Measurements from ENCODE around the gene CAP1.

DNA sequence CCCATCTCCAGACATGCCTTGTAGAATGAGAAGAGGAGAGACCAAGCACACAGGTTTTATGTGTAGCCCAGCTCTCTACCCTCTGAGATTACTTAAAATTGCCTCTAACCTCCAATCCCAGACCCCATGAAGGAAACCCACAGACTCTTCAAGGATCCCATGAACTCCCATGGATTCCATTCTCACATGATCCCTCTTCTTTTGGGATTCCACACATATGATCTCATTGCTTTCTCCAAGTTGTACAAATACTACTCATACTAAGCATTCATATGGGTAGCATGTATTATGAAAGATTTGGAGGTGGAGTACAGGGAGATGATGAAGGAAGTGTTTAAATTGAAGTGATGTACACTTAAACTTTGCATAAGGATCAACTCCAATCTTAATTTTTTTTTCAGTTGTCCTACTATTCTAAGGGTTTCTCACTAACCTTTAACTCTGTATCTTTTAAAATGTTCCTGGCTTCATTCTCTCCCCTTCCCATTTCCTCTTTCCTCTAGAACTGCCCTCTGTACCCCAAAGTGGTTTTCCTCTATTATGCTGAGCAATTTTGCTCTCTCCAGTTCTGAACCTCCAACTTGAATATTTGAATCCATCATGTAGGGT lies 44.0 kb upstream of the CAP1 start:
- TF ChIP-seq, protein P1, sequence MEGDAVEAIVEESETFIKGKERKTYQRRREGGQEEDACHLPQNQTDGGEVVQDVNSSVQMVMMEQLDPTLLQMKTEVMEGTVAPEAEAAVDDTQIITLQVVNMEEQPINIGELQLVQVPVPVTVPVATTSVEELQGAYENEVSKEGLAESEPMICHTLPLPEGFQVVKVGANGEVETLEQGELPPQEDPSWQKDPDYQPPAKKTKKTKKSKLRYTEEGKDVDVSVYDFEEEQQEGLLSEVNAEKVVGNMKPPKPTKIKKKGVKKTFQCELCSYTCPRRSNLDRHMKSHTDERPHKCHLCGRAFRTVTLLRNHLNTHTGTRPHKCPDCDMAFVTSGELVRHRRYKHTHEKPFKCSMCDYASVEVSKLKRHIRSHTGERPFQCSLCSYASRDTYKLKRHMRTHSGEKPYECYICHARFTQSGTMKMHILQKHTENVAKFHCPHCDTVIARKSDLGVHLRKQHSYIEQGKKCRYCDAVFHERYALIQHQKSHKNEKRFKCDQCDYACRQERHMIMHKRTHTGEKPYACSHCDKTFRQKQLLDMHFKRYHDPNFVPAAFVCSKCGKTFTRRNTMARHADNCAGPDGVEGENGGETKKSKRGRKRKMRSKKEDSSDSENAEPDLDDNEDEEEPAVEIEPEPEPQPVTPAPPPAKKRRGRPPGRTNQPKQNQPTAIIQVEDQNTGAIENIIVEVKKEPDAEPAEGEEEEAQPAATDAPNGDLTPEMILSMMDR (IDR thresholded peaks at IDR 0.05): no peak
- no peak for TF ChIP-seq POLR2A (IDR thresholded peaks at IDR 0.05)

Data from testis (tissue), 2 donors.